H7 (cell line): ENCODE measurements around the gene PDIA2. TPM values are rescaled to one million over a fixed set of nuclear protein-coding genes. Genes with fewer than 3 reads are reported as not detected.
"Not testable (repeated sequence)": the region's sequence is repeated elsewhere in the genome, so short reads cannot be mapped to it uniquely, and the experiment has no call there.

Source experiments
- DNase-seq: peaks from one replicate; pipeline ENCODE4 v3.0.0; 2012
- H3K27me3 ChIP-seq: 2 replicates; pipeline ENCODE4 v1.6.0; 2011; ENCODE audit warnings: mild to moderate bottlenecking, low read length; ENCODE audit not compliant: control insufficient read depth, insufficient read depth
- H3K36me3 ChIP-seq: replicated peaks from 2 replicates; pipeline ENCODE4 v1.5.1; 2011; ENCODE audit warnings: low read length; ENCODE audit not compliant: control insufficient read depth, insufficient read depth
- H3K4me3 ChIP-seq: 2 replicates; pipeline ENCODE4 v1.5.1; 2011; ENCODE audit warnings: low read depth, mild to moderate bottlenecking, control low read depth, low read length, moderate library complexity; ENCODE audit not compliant: insufficient read depth
- total RNA-seq: library from RNA; depleted of rRNA; stranded (reverse); fragments of >200 nt; shearing (Covaris generic); gene quantifications from 2 replicates; pipeline ENCODE4 v1.2.3, GENCODE V29; 2014

The PDIA2 gene
- total RNA-seq, 1 experiment from 2014 or later: 2.1 TPM

DNA sequence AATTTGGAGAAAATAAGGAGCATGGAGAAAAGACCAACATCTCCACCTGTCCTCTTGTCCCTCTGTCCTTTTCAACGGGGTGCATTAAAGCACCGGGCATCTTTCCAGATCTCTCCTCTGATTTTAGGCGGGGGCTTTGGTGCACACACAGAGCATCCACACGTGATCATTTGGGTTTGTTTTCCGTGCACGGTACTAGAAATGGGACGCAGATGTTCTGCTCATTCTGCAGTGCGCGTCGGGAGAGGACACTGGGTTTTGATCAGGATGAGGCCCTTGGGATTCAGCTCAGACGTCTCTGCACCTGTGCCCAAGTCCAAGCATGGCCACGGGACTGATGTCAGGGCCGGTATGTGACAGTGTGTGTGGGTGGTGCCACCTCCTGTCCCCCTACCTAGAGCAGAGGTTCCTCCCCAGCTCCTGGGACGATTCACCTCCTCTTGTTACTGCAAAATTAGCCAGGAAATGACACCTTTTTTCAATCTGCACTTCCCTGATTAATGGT is 31.9 kb downstream of the PDIA2 start:
- no peaks in the 10 kb centered on the region for H3K27me3 ChIP-seq
- no peak for DNase-seq
- H3K4me3 ChIP-seq: no peak overlapping the region
- H3K36me3 ChIP-seq: peaks cover 4% of the 10 kb centered on the region

DNA sequence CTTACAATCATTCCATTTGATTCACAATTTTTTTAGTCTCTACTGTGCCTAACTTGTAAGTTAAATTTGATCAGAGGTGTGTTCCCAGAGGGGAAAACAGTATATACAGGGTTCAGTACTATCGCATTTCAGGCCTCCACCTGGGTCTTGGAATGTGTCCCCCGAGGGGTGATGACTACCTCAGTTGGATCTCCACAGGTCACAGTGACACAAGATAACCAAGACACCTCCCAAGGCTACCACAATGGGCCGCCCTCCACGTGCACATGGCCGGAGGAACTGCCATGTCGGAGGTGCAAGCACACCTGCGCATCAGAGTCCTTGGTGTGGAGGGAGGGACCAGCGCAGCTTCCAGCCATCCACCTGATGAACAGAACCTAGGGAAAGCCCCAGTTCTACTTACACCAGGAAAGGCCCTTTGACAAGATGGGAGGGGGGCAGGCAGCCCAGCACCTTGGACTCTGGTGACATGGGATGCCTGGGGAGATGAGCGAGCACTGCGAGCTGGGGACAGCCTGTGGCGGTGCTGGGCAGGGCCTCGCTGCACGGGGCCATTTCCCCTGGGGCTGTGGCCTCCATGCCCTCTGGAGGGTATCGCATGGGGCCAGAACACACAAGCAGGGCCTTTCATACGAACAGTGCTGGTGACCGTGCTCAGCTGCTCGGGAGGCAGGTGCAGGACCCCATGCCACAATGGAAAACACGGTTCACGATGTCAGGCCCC is 33.9 kb downstream of the PDIA2 start:
- Histone ChIP-seq H3K4me3 (no peak overlapping the region), H3K27me3 (no peaks in the 10 kb centered on the region), H3K36me3 (peaks cover 3% of the 10 kb centered on the region)
- DNase-seq: no peak

DNA sequence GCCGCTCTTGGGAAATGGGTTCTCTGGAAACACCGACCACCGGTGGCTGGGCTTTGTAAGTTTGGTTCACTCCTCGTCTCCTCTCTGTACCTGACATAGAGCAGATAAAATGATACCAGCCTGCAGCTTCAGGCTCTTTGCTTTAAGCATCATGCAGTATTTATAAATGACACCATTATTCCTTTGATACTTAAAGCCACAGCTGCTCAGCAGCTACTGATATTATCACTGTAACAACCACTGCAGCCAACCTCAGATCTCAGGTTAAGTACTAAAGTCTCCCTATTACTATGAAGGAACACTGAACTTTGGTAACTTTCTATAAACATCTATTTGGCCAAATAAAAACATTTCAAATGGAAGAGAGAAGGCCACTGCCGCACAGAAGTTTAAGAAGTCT is 34.6 kb downstream of the PDIA2 start:
- DNase-seq: no peak
- peaks cover 3% of the 10 kb centered on the region for H3K36me3 ChIP-seq
- no peaks in the 10 kb centered on the region for H3K27me3 ChIP-seq
- H3K4me3 ChIP-seq: no peak overlapping the region

DNA sequence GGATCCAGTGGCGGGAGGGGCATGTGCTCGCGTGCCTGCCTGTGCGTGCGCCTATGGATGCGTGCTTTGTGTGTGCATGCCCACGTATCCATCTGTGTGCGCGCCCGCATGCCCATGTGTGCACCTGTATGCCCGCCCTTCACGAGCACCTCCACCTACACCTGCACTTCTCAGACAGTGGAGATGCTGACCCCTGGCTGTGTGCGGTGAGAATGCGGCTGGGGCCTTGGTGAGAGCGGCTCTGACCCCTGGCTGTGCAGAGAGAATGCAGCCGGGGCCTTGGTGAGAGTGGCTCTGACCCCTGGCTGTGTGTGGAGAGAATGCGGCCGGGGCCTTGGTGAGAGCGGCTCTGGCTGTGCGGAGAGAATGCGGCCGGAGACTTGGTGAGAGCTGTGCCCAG is 35.7 kb downstream of the PDIA2 start:
- peak; percentile 95 for DNase-seq
- H3K27me3 ChIP-seq: no peaks in the 10 kb centered on the region
- peaks cover 1% of the 10 kb centered on the region for H3K36me3 ChIP-seq
- H3K4me3 ChIP-seq: no peak overlapping the region

DNA sequence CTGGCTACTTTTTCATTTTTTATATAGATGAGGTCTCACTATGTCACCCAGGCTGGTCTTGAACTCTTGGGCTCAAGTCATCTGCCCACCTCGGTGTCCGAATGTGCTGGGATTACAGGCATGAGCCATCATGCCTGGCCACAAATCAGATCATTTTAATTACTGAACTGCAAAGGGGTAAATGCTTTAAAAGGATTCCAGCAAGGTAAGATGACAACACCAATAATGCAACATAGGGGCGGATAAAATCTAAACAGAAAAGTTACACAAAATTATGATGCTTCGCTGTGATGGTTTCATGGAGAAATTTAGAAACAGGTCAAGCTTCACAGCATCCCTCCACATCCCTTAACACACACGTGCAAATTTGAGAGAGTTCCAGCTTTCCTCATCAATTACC is 37.2 kb downstream of the PDIA2 start:
- no peak for DNase-seq
- H3K36me3 ChIP-seq: no peaks in the 10 kb centered on the region; the same call in none of the 2 replicates
- no peak overlapping the region for H3K4me3 ChIP-seq
- H3K27me3 ChIP-seq: no peaks in the 10 kb centered on the region

DNA sequence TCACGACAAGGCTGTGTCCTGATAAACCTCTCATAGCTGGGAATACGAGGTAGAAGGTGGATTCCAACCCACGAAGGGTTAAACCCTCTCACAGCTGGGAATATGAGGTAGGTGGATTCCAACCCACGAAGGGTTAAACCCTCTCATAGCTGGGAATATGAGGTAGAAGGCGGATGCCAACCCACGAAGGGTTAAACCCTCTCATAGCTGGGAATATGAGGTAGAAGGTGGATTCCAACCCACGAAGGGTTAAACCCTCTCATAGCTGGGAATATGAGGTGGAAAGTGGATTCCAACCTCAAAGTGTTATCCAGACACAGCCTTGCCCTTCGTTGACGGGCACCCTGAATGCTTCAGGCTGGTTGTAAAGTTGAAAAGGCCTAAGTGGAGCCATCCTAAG is 38.6 kb downstream of the PDIA2 start:
- H3K36me3 ChIP-seq: no peaks in the 10 kb centered on the region; the same call in none of the 2 replicates
- no peaks in the 10 kb centered on the region for H3K27me3 ChIP-seq
- no peak overlapping the region for H3K4me3 ChIP-seq
- DNase-seq: no peak

DNA sequence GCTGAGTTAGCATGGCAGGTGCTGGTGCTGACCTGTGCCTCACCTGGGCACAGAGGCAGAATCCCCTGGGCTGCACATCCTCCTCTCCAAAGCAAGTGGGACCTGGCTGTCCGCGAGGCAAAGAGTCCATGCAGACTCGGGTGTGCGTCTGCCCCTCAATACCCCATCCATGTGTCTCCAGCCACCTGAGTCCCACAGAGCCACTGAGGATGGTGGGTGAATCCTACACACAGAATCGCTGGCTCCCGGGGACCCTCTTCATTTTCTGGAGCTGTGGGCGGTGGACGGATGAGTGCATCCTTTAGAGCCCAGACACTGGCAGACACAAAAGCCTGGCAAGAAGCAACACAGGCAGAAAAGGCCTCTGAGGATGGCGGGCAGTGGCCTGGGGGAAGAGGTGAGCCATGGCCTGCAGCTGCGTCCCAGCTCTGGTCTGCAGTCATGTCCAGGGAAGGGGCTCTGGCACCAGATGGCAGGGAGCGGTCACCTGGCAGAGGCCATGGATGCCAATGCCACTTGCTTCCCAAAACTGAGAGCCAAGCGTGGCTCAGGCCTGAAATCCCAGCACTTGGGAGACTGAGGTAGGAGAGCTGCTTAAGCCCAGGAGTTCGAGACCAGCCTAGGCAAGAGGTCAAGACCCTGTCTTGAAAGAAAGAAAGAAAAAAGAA is 39.6 kb downstream of the PDIA2 start:
- H3K27me3 ChIP-seq: no peaks in the 10 kb centered on the region
- H3K36me3 ChIP-seq: no peaks in the 10 kb centered on the region; the same call in none of the 2 replicates
- no peak for DNase-seq
- H3K4me3 ChIP-seq: no peak overlapping the region

DNA sequence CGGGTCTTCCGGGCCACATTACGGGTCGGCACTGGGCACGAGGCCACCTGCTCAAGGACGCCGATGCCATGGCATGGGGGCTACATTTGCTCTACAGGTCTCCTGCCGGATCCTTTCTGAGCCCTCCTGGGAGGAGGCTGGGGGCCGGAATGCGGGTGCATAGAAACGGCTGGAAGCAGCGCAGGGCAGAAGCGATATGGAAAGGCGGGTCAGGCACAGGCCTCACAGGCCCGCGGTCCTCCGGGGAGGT is 41.2 kb downstream of the PDIA2 start:
- Histone ChIP-seq H3K36me3 (no peaks in the 10 kb centered on the region; the same call in none of the 2 replicates), H3K4me3 (no peak overlapping the region), H3K27me3 (no peaks in the 10 kb centered on the region)
- DNase-seq: peak; percentile 69

DNA sequence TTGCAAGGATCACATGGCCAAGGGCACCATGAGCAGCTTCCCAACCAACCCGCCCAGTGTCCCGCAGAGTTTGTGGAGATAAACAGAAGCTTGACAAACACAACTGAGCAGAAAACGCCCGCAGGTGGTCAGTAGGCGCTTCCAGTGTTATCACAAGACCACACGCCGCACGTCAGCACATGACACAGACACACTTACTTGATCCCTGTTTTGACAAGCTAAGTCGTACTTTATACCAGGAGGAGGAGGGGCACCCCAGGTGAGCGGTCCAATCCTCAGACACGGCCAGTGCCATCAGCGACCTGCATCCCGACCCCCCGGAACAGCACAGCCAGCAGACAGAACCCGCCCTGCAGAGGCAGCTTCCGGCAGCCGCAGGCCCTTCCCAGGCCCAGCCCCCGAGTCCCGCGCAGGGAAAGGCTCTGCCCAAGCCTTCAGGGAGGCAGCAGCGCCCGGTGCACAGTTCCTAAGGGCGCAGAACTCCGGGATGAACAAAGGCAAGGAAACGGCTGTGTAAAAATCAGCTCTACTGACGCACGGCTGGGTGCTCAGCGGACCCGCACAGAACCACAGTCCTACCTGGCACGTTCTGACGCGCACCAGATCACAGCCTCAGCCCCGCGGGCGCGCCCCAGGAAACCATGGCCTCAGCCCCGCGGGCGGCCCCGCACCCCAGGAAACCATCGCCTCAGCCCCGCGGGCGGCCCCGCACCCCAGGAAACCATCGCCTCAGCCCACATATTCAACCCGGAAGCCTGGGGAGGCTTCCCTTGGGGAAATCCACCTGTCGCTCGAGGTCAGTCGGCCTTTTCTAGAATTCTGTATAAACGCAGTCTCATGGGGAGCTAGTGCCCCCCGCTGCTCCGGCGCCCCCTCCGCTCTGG is 41.7 kb downstream of the PDIA2 start:
- Histone ChIP-seq H3K27me3 (no peaks in the 10 kb centered on the region), H3K36me3 (no peaks in the 10 kb centered on the region; the same call in 1 of the 2 replicates), H3K4me3 (no peak overlapping the region)
- DNase-seq: peak; percentile 88

DNA sequence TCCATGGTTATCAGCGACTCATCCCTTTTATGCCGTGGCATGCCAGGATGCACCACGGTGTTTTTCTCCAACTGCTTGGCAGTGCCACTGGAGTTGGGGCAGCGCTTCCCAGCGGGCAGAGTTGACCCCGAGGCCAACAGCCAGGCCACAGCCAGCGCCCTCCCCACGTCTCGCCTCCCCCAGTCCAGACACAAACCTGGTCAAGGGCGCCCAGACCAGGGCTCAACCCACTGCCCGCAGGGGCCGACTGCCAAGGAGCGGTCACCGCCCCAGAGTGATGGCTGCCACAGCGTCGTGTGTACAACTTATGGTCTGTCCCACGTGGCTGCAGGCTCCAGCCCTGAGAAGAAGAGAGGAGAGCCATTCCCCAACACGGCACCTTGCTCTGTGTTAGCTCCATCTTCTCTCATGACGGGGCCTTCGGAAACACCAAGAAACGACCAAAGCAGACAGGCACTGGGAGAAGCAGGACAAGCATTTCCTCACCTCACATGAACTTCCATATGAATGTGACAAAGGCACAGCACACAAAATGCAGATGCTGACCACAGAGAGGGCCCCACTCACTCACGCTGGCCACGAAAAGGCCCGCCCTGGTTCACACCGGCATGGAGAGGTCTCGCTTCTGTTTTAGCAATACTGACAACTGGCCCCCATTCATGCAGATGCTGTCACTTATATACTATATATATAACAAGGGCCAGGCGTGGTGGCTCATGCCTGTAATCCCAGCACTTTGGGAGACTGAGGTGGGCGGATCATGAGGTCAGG is 42.6 kb downstream of the PDIA2 start:
- Histone ChIP-seq H3K36me3 (no peaks in the 10 kb centered on the region; the same call in 1 of the 2 replicates), H3K27me3 (no peaks in the 10 kb centered on the region), H3K4me3 (no peak overlapping the region)
- peak; percentile 56 for DNase-seq

DNA sequence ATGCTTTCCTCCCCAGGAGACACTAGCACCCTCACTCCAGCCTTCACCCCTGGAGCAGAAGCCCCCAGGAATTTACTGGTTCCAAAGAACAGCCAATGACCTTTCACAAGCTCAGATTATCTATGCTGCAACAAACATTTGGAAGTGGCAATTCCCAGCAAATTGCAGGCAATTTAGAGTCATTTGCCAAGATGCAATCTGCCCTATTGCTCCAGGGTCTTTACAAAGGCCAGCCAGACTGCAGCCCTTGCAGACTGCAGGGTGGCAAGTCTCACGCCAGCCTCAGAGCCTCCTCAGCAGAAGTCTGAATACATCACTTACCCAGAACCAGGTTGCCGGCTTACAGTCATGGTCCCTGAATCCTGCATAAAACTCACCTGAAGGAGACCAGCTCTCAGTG is 47.8 kb downstream of the PDIA2 start:
- peak; percentile 42 for DNase-seq
- Histone ChIP-seq H3K27me3 (no peaks in the 10 kb centered on the region), H3K4me3 (no peak overlapping the region), H3K36me3 (no peaks in the 10 kb centered on the region)

DNA sequence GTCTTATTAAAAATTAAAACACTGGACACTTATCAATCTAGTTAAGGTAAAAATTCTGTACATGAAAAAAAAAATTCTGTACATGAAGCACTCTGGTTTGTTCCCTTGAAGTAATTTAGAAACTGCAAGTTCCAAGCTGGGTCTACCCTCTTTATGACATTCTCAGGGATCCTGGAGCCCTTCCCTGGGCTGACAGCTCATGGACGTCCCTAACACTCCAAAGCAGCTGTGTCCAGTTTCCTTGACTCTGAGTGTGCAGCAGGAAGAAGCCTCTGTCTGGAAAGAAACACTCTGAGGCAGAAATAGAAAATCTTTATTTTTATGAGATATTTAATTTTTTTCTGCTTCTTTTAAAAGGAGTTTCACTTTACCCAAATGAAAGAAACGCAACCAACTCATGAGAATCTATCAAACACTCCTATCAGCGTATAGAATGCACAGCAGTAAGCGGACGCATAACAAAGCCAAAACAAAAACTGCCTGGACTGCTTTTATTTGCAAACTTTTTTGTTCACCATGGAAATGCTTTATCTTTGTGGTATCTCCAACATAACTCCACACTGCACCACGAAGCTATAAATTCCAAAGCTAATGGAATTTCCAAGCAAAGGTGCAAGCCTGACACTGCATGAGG is 48.3 kb downstream of the PDIA2 start:
- not testable (repeated sequence) for H3K4me3 ChIP-seq, H3K27me3 ChIP-seq, H3K36me3 ChIP-seq
- peak; percentile 40 for DNase-seq

DNA sequence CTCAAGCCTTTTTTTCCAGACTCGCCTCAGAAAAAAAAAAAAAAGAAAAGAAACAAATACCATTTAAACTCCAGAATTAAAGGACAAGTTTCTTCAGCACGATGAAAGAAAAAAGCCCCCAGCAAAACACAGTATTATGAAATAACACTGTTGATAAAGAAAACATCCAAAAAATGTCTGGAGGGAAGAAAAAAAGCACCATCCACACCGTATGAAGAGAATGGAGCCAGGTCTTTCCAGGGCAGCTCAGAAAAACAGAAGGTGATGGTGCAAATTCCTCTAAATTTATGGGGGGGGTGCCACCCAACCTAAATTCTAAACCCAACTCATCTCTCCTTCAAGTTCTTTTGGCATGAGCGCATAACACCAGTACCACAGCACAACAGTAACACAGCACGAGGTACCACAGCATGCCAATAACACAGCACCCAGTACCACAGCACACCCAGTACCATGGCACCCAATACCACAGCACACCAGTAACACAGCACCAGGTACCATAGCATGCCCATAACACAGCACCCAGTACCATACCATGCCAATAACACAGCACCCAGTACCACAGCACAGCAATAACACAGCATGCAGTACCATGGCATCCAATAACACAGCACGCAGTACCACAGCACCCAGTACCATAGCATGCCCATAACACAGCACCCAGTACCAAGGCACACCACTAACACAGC is 50.6 kb downstream of the PDIA2 start:
- Histone ChIP-seq H3K36me3 (no peaks in the 10 kb centered on the region), H3K27me3 (no peaks in the 10 kb centered on the region), H3K4me3 (no peak overlapping the region)
- no peak for DNase-seq
